Measurements from ENCODE around the gene ZCCHC2. TPM values are rescaled to one million over a fixed set of nuclear protein-coding genes. Genes with fewer than 3 reads are reported as not detected.

Gene ZCCHC2
- total and polyA plus RNA-seq, 2 donors (not counting 3 experiments of a cell fraction or from before 2014, with no cell fraction given), result 16.2 to 27.2 TPM

GRCh38 chr18:62514570-62514969 is 8.3 kb upstream of the ZCCHC2 start:
- no peak for DNase-seq (ENCODE audit: low read depth, low spot score)
- no peak for TF ChIP-seq FOS (IDR thresholded peaks at IDR 0.05; ENCODE audit: borderline replicate concordance, insufficient read depth, low read length)
- TF ChIP-seq CTCF (IDR thresholded peaks at IDR 0.05; ENCODE audit: extremely low read depth in 1 of 2, insufficient read depth in 1 of 2, low read depth in 1 of 2, low read length in 2 of 2), result no peak
- no peak for TF ChIP-seq POLR2A (IDR thresholded peaks at IDR 0.05; ENCODE audit: low read depth, low read length)
- TF ChIP-seq, protein P1, sequence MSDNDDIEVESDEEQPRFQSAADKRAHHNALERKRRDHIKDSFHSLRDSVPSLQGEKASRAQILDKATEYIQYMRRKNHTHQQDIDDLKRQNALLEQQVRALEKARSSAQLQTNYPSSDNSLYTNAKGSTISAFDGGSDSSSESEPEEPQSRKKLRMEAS (IDR thresholded peaks at IDR 0.05; ENCODE audit: insufficient read depth, insufficient read length), result no peak
- no peak for TF ChIP-seq POLR2AphosphoS5 (IDR thresholded peaks at IDR 0.05; ENCODE audit: insufficient read depth, low read depth, low read length)
- no peak for TF ChIP-seq GATA2 (IDR thresholded peaks at IDR 0.05; ENCODE audit: insufficient read depth, insufficient read length, low read depth, low read length)
- no peak for TF ChIP-seq EZH2 (IDR thresholded peaks at IDR 0.05; ENCODE audit: borderline replicate concordance, low read depth, low read length, severe bottlenecking)
- no peak for TF ChIP-seq MYC (IDR thresholded peaks at IDR 0.05; ENCODE audit: low read depth, low read length)
- no TSS peak for BruUV-seq (replicated peaks)
- intact Hi-C loops (cut with micrococcal nuclease), result no loop called here
- Histone ChIP-seq H3K36me3 (ENCODE audit: control insufficient read depth in 2 of 2, extremely low read depth in 1 of 2, insufficient read depth in 2 of 2, low read length in 2 of 2) (no peaks in the 10 kb centered on the region), H3K27me3 (ENCODE audit: control insufficient read depth in 2 of 2, insufficient read depth in 2 of 2, low read length in 2 of 2) (no peaks in the 10 kb centered on the region), H3K9me3 (replicated peaks; ENCODE audit: control insufficient read depth, insufficient read depth, low read length) (no peaks in the 10 kb centered on the region), H3K4me3 (replicated peaks in 1 of 3; ENCODE audit: insufficient read depth in 1 of 3, low read depth in 1 of 3, low read length in 3 of 3) (no peak overlapping the region), H3K9ac (replicated peaks; ENCODE audit: extremely low read depth, insufficient read depth, low read length) (no peak overlapping the region), H3K9me1 (replicated peaks; ENCODE audit: control insufficient read depth, extremely low read depth, insufficient read depth, low read length) (no peaks in the 10 kb centered on the region), H3K27ac (ENCODE audit: insufficient read depth, low read depth, low read length) (no peak overlapping the region), H3K4me2 (ENCODE audit: insufficient read depth, low read length) (no peak overlapping the region), H4K20me1 (replicated peaks; ENCODE audit: control insufficient read depth, extremely low read depth, insufficient read depth, low read length) (no peaks in the 10 kb centered on the region), H2AFZ (ENCODE audit: low read depth, low read length) (no peak overlapping the region), H3K4me1 (ENCODE audit: control insufficient read depth, extremely low read depth, insufficient read depth, low read length) (no peaks in the 10 kb centered on the region), H3K79me2 (ENCODE audit: control insufficient read depth, insufficient read depth, low read length) (no peaks in the 10 kb centered on the region)
- dilution Hi-C loops (cut with MboI; ENCODE audit: extremely low pct_ligation_motif_present, low sequenced_read_pairs), result no loop called here
- ChIA-PET POLR2A (no interaction called here), CTCF (no interaction called here)
- FAIRE-seq, result no peak

Data from endothelial cell of umbilical vein (primary cell).